Measurements from ENCODE around the gene DRAM1.
"Not testable (repeated sequence)": the region's sequence is repeated elsewhere in the genome, so short reads cannot be mapped to it uniquely, and the experiment has no call there.

Gene DRAM1

GRCh38 chr12:101908395-101908794 is 31.0 kb downstream of the DRAM1 start:
- DNase-seq = no peak

- DNase-seq = no peak
Observed at GRCh38 chr12:101909646-101910045, 32.3 kb downstream of the DRAM1 start.

GRCh38 chr12:101915841-101916240 is 38.5 kb downstream of the DRAM1 start:
- no peak for DNase-seq

- DNase-seq = not testable (repeated sequence)
Observed at GRCh38 chr12:101918805-101919204, 41.4 kb downstream of the DRAM1 start.

- no peak for DNase-seq
Observed at GRCh38 chr12:101919447-101919846, 42.1 kb downstream of the DRAM1 start.

- DNase-seq = no peak
Observed at GRCh38 chr12:101920906-101921305, 43.5 kb downstream of the DRAM1 start.

GRCh38 chr12:101923045-101923718 is 45.8 kb downstream of the DRAM1 start:
- no peak for DNase-seq

- DNase-seq = no peak
Observed at GRCh38 chr12:101924618-101925017, 47.2 kb downstream of the DRAM1 start.

GRCh38 chr12:101925361-101925760 is 48.0 kb downstream of the DRAM1 start:
- no peak for DNase-seq

- DNase-seq = no peak
Observed at GRCh38 chr12:101925935-101926334, 48.6 kb downstream of the DRAM1 start.

GRCh38 chr12:101927036-101927435 is 49.7 kb downstream of the DRAM1 start:
- DNase-seq = no peak

- DNase-seq = no peak
Observed at GRCh38 chr12:101927999-101928398, 50.6 kb downstream of the DRAM1 start.

- DNase-seq = no peak
Observed at GRCh38 chr12:101928556-101928955, 51.2 kb downstream of the DRAM1 start.

GRCh38 chr12:101929365-101930041 is 52.1 kb downstream of the DRAM1 start:
- DNase-seq = no peak

- DNase-seq = no peak
Observed at GRCh38 chr12:101931498-101932326, 54.3 kb downstream of the DRAM1 start.

- DNase-seq = no peak
Observed at GRCh38 chr12:101933866-101934514, 56.6 kb downstream of the DRAM1 start.

GRCh38 chr12:101935890-101936746 is 58.7 kb downstream of the DRAM1 start:
- no peak for DNase-seq

GRCh38 chr12:101939306-101939705 is 61.9 kb downstream of the DRAM1 start:
- no peak for DNase-seq

GRCh38 chr12:101939856-101940265 is 62.5 kb downstream of the DRAM1 start:
- peak; percentile 30 for DNase-seq

GRCh38 chr12:101940400-101940950 is 63.1 kb downstream of the DRAM1 start:
- DNase-seq = no peak

GRCh38 chr12:101941306-101942249 is 64.2 kb downstream of the DRAM1 start:
- DNase-seq = no peak
